ENCODE data around the gene SRGN. TPM values are rescaled to one million over a fixed set of nuclear protein-coding genes. Genes with fewer than 3 reads are reported as not detected.

Gene SRGN
- total and polyA plus RNA-seq, 2 of the 13 experiments (the other 11 are each of a cell fraction or from before 2014, with no cell fraction given), result 0.09 TPM; not detected in 1

- TF ChIP-seq ZNF407 (CRISPR knock-in tag; IDR thresholded peaks at IDR 0.05; ENCODE audit: not compliant biosample characterization) (no peak), POLR2AphosphoS5 (IDR thresholded peaks at IDR 0.05; ENCODE audit: low read depth, low read length) (no peak), GABPA (IDR thresholded peaks at IDR 0.05; ENCODE audit: low read depth, low read length) (no peak), GABPA (CRISPR knock-in tag; IDR thresholded peaks at IDR 0.05; ENCODE audit: low read depth) (peak; percentile 16; the same call in 1 of the 2 replicates), NFYC (CRISPR knock-in tag; IDR thresholded peaks at IDR 0.05) (peak; percentile 42; the same call in 1 of the 2 replicates), E2F1 (CRISPR knock-in tag; IDR thresholded peaks at IDR 0.05) (no peak), ZSCAN31 (CRISPR knock-in tag; IDR thresholded peaks at IDR 0.05; ENCODE audit: low read depth) (no peak), GTF3A (CRISPR knock-in tag; conservative IDR thresholded peaks at IDR 0.05) (no peak), ZNF792 (CRISPR knock-in tag; IDR thresholded peaks at IDR 0.05) (no peak), RFXAP (CRISPR knock-in tag; IDR thresholded peaks at IDR 0.05; ENCODE audit: borderline replicate concordance) (no peak), ZNF446 (CRISPR knock-in tag; IDR thresholded peaks at IDR 0.05) (no peak), ZNF12 (CRISPR knock-in tag; IDR thresholded peaks at IDR 0.05) (peak; percentile 46; the same call in 1 of the 2 replicates), CSRNP2 (CRISPR knock-in tag; conservative IDR thresholded peaks at IDR 0.05; ENCODE audit: low read depth) (no peak), NFRKB (IDR thresholded peaks at IDR 0.05) (no peak)
Measured at GRCh38 chr10:69092959-69093850, 5.3 kb downstream of the SRGN start (continued).
